Mesodermal cell (in vitro differentiated cells): ENCODE measurements around the gene TERT.
"Not testable (repeated sequence)": the region's sequence is repeated elsewhere in the genome, so short reads cannot be mapped to it uniquely, and the experiment has no call there.

Source experiments
- H3K27ac ChIP-seq: 2 replicates; pipeline ENCODE4 v1.7.0; 2013; ENCODE audit warnings: mild to moderate bottlenecking, low read depth, low read length, moderate library complexity; ENCODE audit not compliant: severe bottlenecking
- H3K36me3 ChIP-seq: 2 replicates; pipeline ENCODE4 v1.7.1; 2013; ENCODE audit warnings: mild to moderate bottlenecking, low read length, moderate library complexity; ENCODE audit not compliant: control insufficient read depth, insufficient read depth
- H3K4me1 ChIP-seq: one replicate; pipeline ENCODE4 v1.7.1; 2013; ENCODE audit warnings: mild to moderate bottlenecking, low read length; ENCODE audit not compliant: insufficient read depth, control insufficient read depth, poor library complexity, severe bottlenecking
- H3K4me3 ChIP-seq: 2 replicates; pipeline ENCODE4 v1.7.0; 2013; ENCODE audit warnings: low read length, control low read depth, mild to moderate bottlenecking; ENCODE audit not compliant: insufficient read depth, poor library complexity, severe bottlenecking; ENCODE audit errors: extremely low read depth
- H3K9me3 ChIP-seq: 2 replicates; pipeline ENCODE4 v1.7.1; 2013; ENCODE audit warnings: mild to moderate bottlenecking, low read length, moderate library complexity; ENCODE audit not compliant: control insufficient read depth
- WGBS, 2 experiments: methylation state at CpG; one replicate each; pipeline ENCODE4 v1.1.5; 2013; ENCODE audit warnings: missing lambda C conversion rate in 2 of 2; ENCODE audit not compliant: insufficient coverage in 2 of 2; 5-methylcytosine and 5-hydroxymethylcytosine counted together

TERT gene

GRCh38 chr5:1230551-1230950 is 64.3 kb downstream of the TERT start:
- no peak overlapping the region for H3K27ac ChIP-seq
- H3K4me3 ChIP-seq = no peak overlapping the region
- H3K9me3 ChIP-seq = peaks cover 7% of the 10 kb centered on the region
- no peaks in the 10 kb centered on the region for H3K4me1 ChIP-seq
- no peaks in the 10 kb centered on the region for H3K36me3 ChIP-seq
- WGBS, 2 experiments = 93% methylated on average over 17 of the region's 17 CpGs

- 35 to 60% methylated on average over 3 to 6 of the region's 7 CpGs for WGBS, 2 experiments
- no peak overlapping the region for H3K27ac ChIP-seq
- no peaks in the 10 kb centered on the region for H3K9me3 ChIP-seq
- H3K4me1 ChIP-seq = no peaks in the 10 kb centered on the region
- no peak overlapping the region for H3K4me3 ChIP-seq
- no peaks in the 10 kb centered on the region for H3K36me3 ChIP-seq
These were observed 65.0 kb downstream of the TERT start for GRCh38 chr5:1229822-1230221.

- H3K4me1 ChIP-seq, H3K36me3 ChIP-seq, H3K4me3 ChIP-seq, H3K9me3 ChIP-seq, H3K27ac ChIP-seq: not testable (repeated sequence)
- 91% methylated on average over 10 to 11 of the region's 11 CpGs for WGBS, 2 experiments
These were observed 65.8 kb downstream of the TERT start for GRCh38 chr5:1229023-1229422.

GRCh38 chr5:1228120-1228519 is 66.7 kb downstream of the TERT start:
- no peak overlapping the region for H3K4me3 ChIP-seq
- H3K9me3 ChIP-seq = no peaks in the 10 kb centered on the region
- 84 to 93% methylated on average over 15 of the region's 15 CpGs for WGBS, 2 experiments
- H3K36me3 ChIP-seq = no peaks in the 10 kb centered on the region
- no peaks in the 10 kb centered on the region for H3K4me1 ChIP-seq
- no peak overlapping the region for H3K27ac ChIP-seq

GRCh38 chr5:1227667-1228066 is 67.2 kb downstream of the TERT start:
- H3K36me3 ChIP-seq = no peaks in the 10 kb centered on the region
- H3K27ac ChIP-seq = no peak overlapping the region
- WGBS, 2 experiments = 85 to 91% methylated on average over 13 to 14 of the region's 14 CpGs
- no peak overlapping the region for H3K4me3 ChIP-seq
- no peaks in the 10 kb centered on the region for H3K9me3 ChIP-seq
- no peaks in the 10 kb centered on the region for H3K4me1 ChIP-seq

GRCh38 chr5:1226839-1227581 is 67.9 kb downstream of the TERT start:
- H3K4me1 ChIP-seq = no peaks in the 10 kb centered on the region
- no peak overlapping the region for H3K4me3 ChIP-seq
- no peaks in the 10 kb centered on the region for H3K36me3 ChIP-seq

GRCh38 chr5:1226231-1226630 is 68.6 kb downstream of the TERT start:
- Histone ChIP-seq H3K4me1 (no peaks in the 10 kb centered on the region), H3K27ac (no peak overlapping the region), H3K4me3 (no peak overlapping the region), H3K9me3 (no peaks in the 10 kb centered on the region), H3K36me3 (no peaks in the 10 kb centered on the region)
- WGBS, 2 experiments = 86 to 92% methylated on average over 9 to 10 of the region's 12 CpGs

More at GRCh38 chr5:1226839-1227581, 67.9 kb downstream of the TERT start:
- H3K9me3 ChIP-seq = no peaks in the 10 kb centered on the region
- no peak overlapping the region for H3K27ac ChIP-seq
- 84 to 86% methylated on average over 26 to 36 of the region's 50 CpGs for WGBS, 2 experiments

- no peaks in the 10 kb centered on the region for H3K9me3 ChIP-seq
- no peaks in the 10 kb centered on the region for H3K36me3 ChIP-seq
- 81 to 85% methylated on average over 9 to 11 of the region's 11 CpGs for WGBS, 2 experiments
- no peak within 1 kb of the TSS for H3K27ac ChIP-seq
- no peaks in the 10 kb centered on the region for H3K4me1 ChIP-seq
- H3K4me3 ChIP-seq = no peak within 1 kb of the TSS
These were observed 69.8 kb downstream of the TERT start, which contains the start of gene SLC6A18 for GRCh38 chr5:1225081-1225480. Gene SLC6A18 (plus strand): TSS chr5:1225381. CDS start chr5:1225478, 97 bp downstream.

- Histone ChIP-seq H3K9me3 (no peaks in the 10 kb centered on the region), H3K27ac (no peak overlapping the region), H3K4me3 (no peak overlapping the region), H3K4me1 (no peaks in the 10 kb centered on the region), H3K36me3 (no peaks in the 10 kb centered on the region)
- WGBS, 2 experiments = 88 to 93% methylated on average over 8 to 10 of the region's 15 CpGs
These were observed 70.2 kb downstream of the TERT start for GRCh38 chr5:1224631-1225030.

GRCh38 chr5:1223278-1223670 is 71.6 kb downstream of the TERT start:
- Histone ChIP-seq H3K27ac (no peak overlapping the region), H3K4me1 (no peaks in the 10 kb centered on the region), H3K36me3 (no peaks in the 10 kb centered on the region), H3K4me3 (no peak overlapping the region), H3K9me3 (no peaks in the 10 kb centered on the region)
- 94 to 95% methylated on average over 12 of the region's 12 CpGs for WGBS, 2 experiments

- H3K4me3 ChIP-seq = no peak overlapping the region
- H3K4me1 ChIP-seq = no peaks in the 10 kb centered on the region
- WGBS, 2 experiments = 90% methylated on average over 22 to 27 of the region's 27 CpGs
- no peak overlapping the region for H3K27ac ChIP-seq
- H3K9me3 ChIP-seq = no peaks in the 10 kb centered on the region
- H3K36me3 ChIP-seq = no peaks in the 10 kb centered on the region
These were observed 72.1 kb downstream of the TERT start for GRCh38 chr5:1222621-1223277.
